Astrocyte of the spinal cord (primary cell): ENCODE results near the gene CDH8.

ENCODE experiments used
- DNase-seq: peaks from one replicate; pipeline ENCODE4 v3.0.0; 2011; ENCODE audit warnings: low read depth, low spot score
- H3K4me3 ChIP-seq: 2 replicates; pipeline ENCODE4 v1.5.1; 2011; ENCODE audit warnings: low read depth, mild to moderate bottlenecking, low read length, moderate library complexity
- in situ Hi-C: cut with HindIII; loops from 2 replicates; pipeline ENCODE4 v1.10.0; 2017; ENCODE audit warnings: low sequenced_read_pairs
- TF ChIP-seq, protein P1 (sequence below): IDR thresholded peaks from 2 replicates; pipeline ENCODE4 v1.5.1; 2012; ENCODE audit warnings: low read depth, mild to moderate bottlenecking, low read length, inconsistent platforms

CDH8 gene

GRCh38 chr16:62020681-62021080, 15.6 kb downstream of the CDH8 start:
- TF ChIP-seq, protein P1, sequence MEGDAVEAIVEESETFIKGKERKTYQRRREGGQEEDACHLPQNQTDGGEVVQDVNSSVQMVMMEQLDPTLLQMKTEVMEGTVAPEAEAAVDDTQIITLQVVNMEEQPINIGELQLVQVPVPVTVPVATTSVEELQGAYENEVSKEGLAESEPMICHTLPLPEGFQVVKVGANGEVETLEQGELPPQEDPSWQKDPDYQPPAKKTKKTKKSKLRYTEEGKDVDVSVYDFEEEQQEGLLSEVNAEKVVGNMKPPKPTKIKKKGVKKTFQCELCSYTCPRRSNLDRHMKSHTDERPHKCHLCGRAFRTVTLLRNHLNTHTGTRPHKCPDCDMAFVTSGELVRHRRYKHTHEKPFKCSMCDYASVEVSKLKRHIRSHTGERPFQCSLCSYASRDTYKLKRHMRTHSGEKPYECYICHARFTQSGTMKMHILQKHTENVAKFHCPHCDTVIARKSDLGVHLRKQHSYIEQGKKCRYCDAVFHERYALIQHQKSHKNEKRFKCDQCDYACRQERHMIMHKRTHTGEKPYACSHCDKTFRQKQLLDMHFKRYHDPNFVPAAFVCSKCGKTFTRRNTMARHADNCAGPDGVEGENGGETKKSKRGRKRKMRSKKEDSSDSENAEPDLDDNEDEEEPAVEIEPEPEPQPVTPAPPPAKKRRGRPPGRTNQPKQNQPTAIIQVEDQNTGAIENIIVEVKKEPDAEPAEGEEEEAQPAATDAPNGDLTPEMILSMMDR: no peak
- in situ Hi-C loops: no loop called here

DNA sequence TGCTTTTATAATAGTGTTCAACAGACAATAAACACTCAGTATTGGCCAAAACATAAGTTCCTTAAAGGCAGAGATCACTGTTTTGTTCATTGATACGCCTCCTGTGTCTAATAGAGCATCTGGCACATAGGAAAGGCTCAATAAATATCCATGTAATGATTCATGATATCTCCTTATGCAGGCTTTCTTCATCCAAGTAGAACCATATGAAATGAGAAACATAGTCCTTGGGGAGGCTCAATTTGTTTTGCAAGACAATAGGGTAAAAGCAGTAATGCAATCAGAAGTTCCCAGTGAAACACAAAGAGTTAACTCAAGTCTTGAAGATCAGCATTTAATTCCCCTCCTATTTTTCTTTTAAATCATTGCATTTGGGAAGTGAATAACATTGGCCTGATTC, 16.4 kb downstream of the CDH8 start:
- DNase-seq: no peak
- no peak overlapping the region for H3K4me3 ChIP-seq
- in situ Hi-C loops: no loop called here
- TF ChIP-seq, protein P1: no peak

More at GRCh38 chr16:62020681-62021080, 15.6 kb downstream of the CDH8 start:
- DNase-seq: no peak
- H3K4me3 ChIP-seq: no peak overlapping the region

DNA sequence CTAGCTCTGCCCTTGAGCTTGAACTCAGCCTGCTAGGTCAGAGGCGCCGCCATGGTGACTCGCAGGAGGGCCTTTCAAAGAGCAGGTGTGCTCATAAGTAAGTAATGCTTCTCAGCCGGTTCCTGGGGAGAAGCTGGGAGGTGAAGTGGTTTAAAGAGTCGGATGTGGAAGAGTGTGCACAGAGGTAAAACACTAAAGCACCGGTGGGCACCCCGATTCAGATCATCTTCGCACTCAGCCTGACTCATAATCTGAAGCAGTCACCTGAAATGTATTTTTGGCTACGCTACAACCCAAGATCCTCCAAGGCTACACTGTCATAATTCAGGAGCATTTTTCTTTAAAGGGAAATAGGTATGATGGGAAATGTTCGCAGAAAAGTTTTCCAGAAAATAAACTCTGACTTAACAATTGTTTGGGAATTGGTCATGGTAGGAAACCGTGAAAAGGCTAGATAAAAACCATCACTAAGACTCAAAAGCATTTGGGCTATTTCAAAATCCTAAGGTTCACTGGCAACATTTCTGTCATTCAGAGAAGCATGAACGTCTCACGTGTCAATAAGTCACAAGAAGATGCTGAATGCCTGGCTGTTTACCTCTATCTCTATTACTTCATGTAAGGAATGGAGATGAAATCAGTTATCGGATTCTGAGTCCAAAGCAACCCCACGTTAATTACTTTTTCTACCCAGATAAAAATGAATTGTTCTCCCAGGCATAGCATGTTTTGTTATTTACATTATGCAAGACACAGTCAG, 17.8 kb downstream of the CDH8 start:
- TF ChIP-seq, protein P1: no peak
- no peak for DNase-seq
- no peak overlapping the region for H3K4me3 ChIP-seq
- in situ Hi-C loops: no loop called here

DNA sequence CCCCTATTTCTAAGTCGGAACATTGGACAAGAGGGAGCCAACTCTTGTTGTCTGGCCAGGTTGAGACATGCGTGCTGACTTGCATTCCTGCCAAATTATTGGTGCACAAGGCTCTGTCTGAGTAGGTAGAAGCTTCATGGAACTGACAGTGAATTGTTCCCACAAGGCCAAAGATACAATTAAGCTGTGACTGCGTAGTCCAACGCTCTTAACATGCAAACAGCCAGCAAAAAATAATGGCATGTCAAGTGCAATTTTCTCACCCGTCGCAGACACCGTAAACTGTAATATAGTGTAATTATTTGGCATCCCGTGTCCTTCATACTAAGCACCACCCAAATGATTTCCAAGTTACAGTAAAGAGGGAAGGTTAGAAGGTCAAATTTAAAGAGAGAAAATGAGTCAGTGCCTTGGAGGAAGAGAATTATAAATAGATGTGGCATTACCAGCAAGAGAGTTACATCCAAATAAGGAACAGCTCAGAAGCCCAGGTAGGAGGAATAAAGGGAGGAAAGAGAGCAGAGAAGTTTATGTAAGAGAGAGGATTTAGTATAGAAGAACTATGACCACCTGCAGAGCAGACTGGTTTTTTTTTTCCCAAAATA, 21.8 kb downstream of the CDH8 start:
- TF ChIP-seq, protein P1: no peak
- DNase-seq: no peak
- in situ Hi-C loops: no loop called here
- no peak overlapping the region for H3K4me3 ChIP-seq

- TF ChIP-seq, protein P1: no peak
- no peak overlapping the region for H3K4me3 ChIP-seq
- DNase-seq: no peak
- in situ Hi-C loops: no loop called here
Observed at GRCh38 chr16:62010186-62010585, 26.1 kb downstream of the CDH8 start.

DNA sequence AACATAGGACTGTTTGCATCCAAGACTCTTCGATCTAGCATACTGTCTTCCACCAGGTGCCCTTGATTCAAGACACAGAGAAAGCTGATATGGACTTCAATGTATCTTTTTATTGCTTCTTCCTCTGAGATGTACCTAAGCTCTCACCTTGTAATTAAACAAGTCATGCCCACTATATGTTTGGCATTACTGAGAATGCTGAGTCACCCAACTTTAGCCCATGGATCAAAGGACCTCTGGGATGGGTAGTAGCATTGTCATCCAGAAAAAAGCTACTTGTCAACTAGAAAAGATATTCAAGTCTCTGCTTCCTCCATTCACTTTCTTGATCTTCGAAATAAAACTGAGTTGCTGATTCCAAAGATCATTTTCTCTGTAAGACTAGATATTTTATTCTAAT, 37.8 kb downstream of the CDH8 start:
- DNase-seq: no peak
- in situ Hi-C loops: no loop called here
- TF ChIP-seq, protein P1: no peak

More for the DNA sequence above, 37.8 kb downstream of the CDH8 start:
- H3K4me3 ChIP-seq: no peak overlapping the region
